Liver (tissue), 3 donors: ENCODE measurements around the gene MYO18B.

Source experiments
- ATF3 ChIP-seq: IDR thresholded peaks from 2 replicates; pipeline ENCODE4 v1.6.1; 2016; ENCODE audit warnings: antibody characterized with exemption
- CTCF ChIP-seq: fragments of 150-350 bp; IDR thresholded peaks from 2 replicates; pipeline ENCODE4 v1.5.1; 2017; ENCODE audit warnings: improper control_type of control experiment, low read depth, low read length; ENCODE audit not compliant: missing input control
- EGR1 ChIP-seq, 2 donors: IDR thresholded peaks; 2 replicates each; pipeline ENCODE4 v1.6.1; 2016 to 2018; ENCODE audit warnings: antibody characterized with exemption in 2 of 2, low read depth in 2 of 2
- FOXA1 ChIP-seq: IDR thresholded peaks from 2 replicates; pipeline ENCODE4 v1.6.1; 2016; ENCODE audit warnings: antibody characterized with exemption
- GABPA ChIP-seq, 2 donors: IDR thresholded peaks in 1 of 2; conservative IDR thresholded peaks in 1 of 2; 2 replicates each; pipeline ENCODE4 v1.6.1; 2016; ENCODE audit warnings: antibody characterized with exemption in 2 of 2, mild to moderate bottlenecking in 1 of 2, moderate library complexity in 1 of 2
- HNF4A ChIP-seq, 2 donors: conservative IDR thresholded peaks; 2 replicates each; pipeline ENCODE4 v1.6.1; 2016; ENCODE audit warnings: antibody characterized with exemption in 2 of 2, mild to moderate bottlenecking in 2 of 2
- HNF4G ChIP-seq: IDR thresholded peaks from 2 replicates; pipeline ENCODE4 v1.6.1; 2016; ENCODE audit warnings: antibody characterized with exemption
- JUND ChIP-seq, 2 donors: IDR thresholded peaks; 2 replicates each; pipeline ENCODE4 v1.6.1; 2016; ENCODE audit warnings: antibody characterized with exemption in 2 of 2
- MAX ChIP-seq: IDR thresholded peaks from 2 replicates; pipeline ENCODE4 v1.6.1; 2016; ENCODE audit warnings: antibody characterized with exemption
- RAD21 ChIP-seq, 2 donors: IDR thresholded peaks; 2 replicates each; pipeline ENCODE4 v1.6.1; 2016; ENCODE audit warnings: antibody characterized with exemption in 2 of 2, mild to moderate bottlenecking in 2 of 2
- REST ChIP-seq: IDR thresholded peaks from 2 replicates; pipeline ENCODE4 v1.6.1; 2016; ENCODE audit warnings: antibody characterized with exemption, mild to moderate bottlenecking
- SP1 ChIP-seq: IDR thresholded peaks from 2 replicates; pipeline ENCODE4 v1.6.1; 2018; ENCODE audit warnings: antibody characterized with exemption, mild to moderate bottlenecking
- TAF1 ChIP-seq: conservative IDR thresholded peaks from 2 replicates; pipeline ENCODE4 v1.6.1; 2016; ENCODE audit warnings: antibody characterized with exemption, mild to moderate bottlenecking
- ZBTB33 ChIP-seq: IDR thresholded peaks from 2 replicates; pipeline ENCODE4 v1.6.1; 2016; ENCODE audit warnings: antibody characterized with exemption
- donor health status: healthy.
- donor health status: healthy.

- TF ChIP-seq CTCF (no peak), MAX (no peak), REST (no peak), ATF3 (no peak), TAF1 (no peak), SP1 (no peak), FOXA1 (no peak), RAD21 (IDR thresholded peaks at IDR 0.05) (no peak), JUND (IDR thresholded peaks at IDR 0.05) (no peak), HNF4G (no peak), EGR1 (IDR thresholded peaks at IDR 0.05; ENCODE audit: low read depth in 2 of 2) (no peak), ZBTB33 (no peak), HNF4A (conservative IDR thresholded peaks at IDR 0.05) (no peak), GABPA (IDR thresholded peaks at IDR 0.05 in 1 of 2, conservative IDR thresholded peaks at IDR 0.05 in 1 of 2) (no peak)
Observed at GRCh38 chr22:25900390-25900789, 158.4 kb downstream of the MYO18B start.
